Endothelial cell of umbilical vein (primary cell): ENCODE results near the gene METRNL.

Experiments used
- CTCF ChIP-seq, 2 donors: IDR thresholded peaks; 1 replicate in 1 of 2; 2 replicates in 1 of 2; pipeline ENCODE4 v1.5.1; 2011; ENCODE audit warnings: low read length in 2 of 2, mild to moderate bottlenecking in 2 of 2, moderate library complexity in 2 of 2, control low read depth in 1 of 2, inconsistent platforms in 1 of 2, low read depth in 1 of 2; ENCODE audit not compliant: insufficient read depth in 1 of 2; ENCODE audit errors: extremely low read depth in 1 of 2
- EZH2 ChIP-seq: IDR thresholded peaks from 2 replicates; pipeline ENCODE4 v1.6.1; 2012; ENCODE audit warnings: borderline replicate concordance, low read depth, mild to moderate bottlenecking, moderate library complexity, low read length, inconsistent platforms; ENCODE audit not compliant: severe bottlenecking
- FOS ChIP-seq: IDR thresholded peaks from 2 replicates; pipeline ENCODE4 v1.6.1; 2011; ENCODE audit warnings: mild to moderate bottlenecking, low read length, moderate library complexity, borderline replicate concordance; ENCODE audit not compliant: insufficient read depth
- MAX ChIP-seq: IDR thresholded peaks from 2 replicates; pipeline ENCODE4 v1.6.1; 2011; ENCODE audit not compliant: insufficient read depth, insufficient read length
- MYC ChIP-seq: IDR thresholded peaks from one replicate; pipeline ENCODE4 v1.6.1; 2011; ENCODE audit warnings: mild to moderate bottlenecking, low read depth, low read length
- POLR2A ChIP-seq: IDR thresholded peaks from 2 replicates; pipeline ENCODE4 v1.6.1; 2012; ENCODE audit warnings: low read depth, mild to moderate bottlenecking, control low read depth, low read length
- POLR2AphosphoS5 ChIP-seq: IDR thresholded peaks from 2 replicates; pipeline ENCODE4 v1.6.1; 2012; ENCODE audit warnings: low read depth, mild to moderate bottlenecking, control low read depth, low read length, moderate library complexity; ENCODE audit not compliant: insufficient read depth

- TF ChIP-seq CTCF (IDR thresholded peaks at IDR 0.05; ENCODE audit: extremely low read depth in 1 of 2, insufficient read depth in 1 of 2, low read depth in 1 of 2, low read length in 2 of 2) (no peak), POLR2A (no peak), EZH2 (no peak), MAX (no peak), POLR2AphosphoS5 (no peak), FOS (no peak), MYC (no peak)
These were observed 17.8 kb upstream of the METRNL start for GRCh38 chr17:83061586-83061985.
